Nucleus accumbens (tissue), 56 donors: ENCODE data around the gene UNC5C.
"Not testable (repeated sequence)": the region's sequence is repeated elsewhere in the genome, so short reads cannot be mapped to it uniquely, and the experiment has no call there.

Experiments used
- DNase-seq, 56 donors: peaks; one replicate each; lab custom pipeline; 2025; lab: John Stamatoyannopoulos, UW

UNC5C gene

GRCh38 chr4:95193391-95194224 is 355.2 kb downstream of the UNC5C start:
- peak in 34 of 56 donors; percentile 12 to 66 (median 38) for DNase-seq

GRCh38 chr4:95191537-95191936 is 357.2 kb downstream of the UNC5C start:
- DNase-seq: no peak

- peak in 40 of 56 donors; percentile 6 to 73 (median 46) for DNase-seq
Observed at GRCh38 chr4:95190751-95191436, 357.9 kb downstream of the UNC5C start.

- DNase-seq: no peak
Observed at GRCh38 chr4:95188701-95189370, 359.9 kb downstream of the UNC5C start.

GRCh38 chr4:95186666-95187065 is 362.1 kb downstream of the UNC5C start:
- DNase-seq: no peak

- no peak for DNase-seq
Observed at GRCh38 chr4:95183656-95184408, 364.9 kb downstream of the UNC5C start.

- no peak for DNase-seq
Observed at GRCh38 chr4:95181996-95182306, 366.8 kb downstream of the UNC5C start.

- peak in 31 of 56 donors; percentile 6 to 61 (median 26) for DNase-seq
Observed at GRCh38 chr4:95181243-95181995, 367.4 kb downstream of the UNC5C start.

GRCh38 chr4:95180531-95181242 is 368.1 kb downstream of the UNC5C start:
- DNase-seq: no peak

- no peak for DNase-seq
Observed at GRCh38 chr4:95178938-95179337, 369.8 kb downstream of the UNC5C start.

GRCh38 chr4:95171377-95171776 is 377.4 kb downstream of the UNC5C start:
- DNase-seq: not testable (repeated sequence)

- DNase-seq: peak in 48 of 56 donors; percentile 8 to 77 (median 38)
Observed at GRCh38 chr4:95170176-95170575, 378.6 kb downstream of the UNC5C start.

GRCh38 chr4:95167805-95168204 is 381.0 kb downstream of the UNC5C start:
- no peak for DNase-seq

GRCh38 chr4:95165926-95166524 is 382.7 kb downstream of the UNC5C start:
- peak in 24 of 56 donors; percentile 2 to 57 (median 22) for DNase-seq

- no peak for DNase-seq
Observed at GRCh38 chr4:95162867-95163266, 385.9 kb downstream of the UNC5C start.

- no peak for DNase-seq
Observed at GRCh38 chr4:95161781-95162469, 386.8 kb downstream of the UNC5C start.

- no peak for DNase-seq
Observed at GRCh38 chr4:95159384-95159783, 389.4 kb downstream of the UNC5C start.

- no peak for DNase-seq
Observed at GRCh38 chr4:95158626-95159025, 390.1 kb downstream of the UNC5C start.
